22Rv1 (cell line): ENCODE measurements around the gene PTCH1.

Experiments used
- H3K27ac ChIP-seq: fragments of 450-650 bp; 2 replicates; pipeline ENCODE4 v1.5.1; 2017
- ZFX ChIP-seq: fragments of 450-650 bp; IDR thresholded peaks from 2 replicates; pipeline ENCODE4 v1.6.1; 2017; ENCODE audit warnings: antibody characterized with exemption, borderline replicate concordance
- TF ChIP-seq, protein P1 (sequence below): fragments of 450-650 bp; IDR thresholded peaks from 2 replicates; pipeline ENCODE4 v1.5.1; 2017; ENCODE audit warnings: mild to moderate bottlenecking

Gene PTCH1

DNA sequence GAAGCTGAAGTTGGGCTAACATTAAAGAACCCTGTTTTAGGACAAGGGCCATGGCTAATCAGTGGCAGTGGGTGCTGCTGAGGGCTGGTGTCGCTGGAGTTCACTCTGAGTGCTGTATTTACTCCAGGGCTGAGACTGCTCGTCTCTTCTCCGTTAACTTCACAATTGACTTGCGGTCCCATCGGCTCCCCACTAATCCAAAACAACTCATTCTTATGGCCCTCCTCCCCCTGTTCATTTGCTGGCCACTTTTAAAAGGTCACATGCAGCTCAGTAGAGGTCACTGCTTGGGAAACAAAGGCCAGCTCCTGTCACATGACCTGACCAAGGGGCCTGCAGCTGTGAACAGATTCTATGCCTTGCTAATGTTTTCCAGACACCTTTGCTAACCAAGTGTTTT is 38.4 kb downstream of the PTCH1 start:
- TF ChIP-seq ZFX = no peak
- TF ChIP-seq, protein P1, sequence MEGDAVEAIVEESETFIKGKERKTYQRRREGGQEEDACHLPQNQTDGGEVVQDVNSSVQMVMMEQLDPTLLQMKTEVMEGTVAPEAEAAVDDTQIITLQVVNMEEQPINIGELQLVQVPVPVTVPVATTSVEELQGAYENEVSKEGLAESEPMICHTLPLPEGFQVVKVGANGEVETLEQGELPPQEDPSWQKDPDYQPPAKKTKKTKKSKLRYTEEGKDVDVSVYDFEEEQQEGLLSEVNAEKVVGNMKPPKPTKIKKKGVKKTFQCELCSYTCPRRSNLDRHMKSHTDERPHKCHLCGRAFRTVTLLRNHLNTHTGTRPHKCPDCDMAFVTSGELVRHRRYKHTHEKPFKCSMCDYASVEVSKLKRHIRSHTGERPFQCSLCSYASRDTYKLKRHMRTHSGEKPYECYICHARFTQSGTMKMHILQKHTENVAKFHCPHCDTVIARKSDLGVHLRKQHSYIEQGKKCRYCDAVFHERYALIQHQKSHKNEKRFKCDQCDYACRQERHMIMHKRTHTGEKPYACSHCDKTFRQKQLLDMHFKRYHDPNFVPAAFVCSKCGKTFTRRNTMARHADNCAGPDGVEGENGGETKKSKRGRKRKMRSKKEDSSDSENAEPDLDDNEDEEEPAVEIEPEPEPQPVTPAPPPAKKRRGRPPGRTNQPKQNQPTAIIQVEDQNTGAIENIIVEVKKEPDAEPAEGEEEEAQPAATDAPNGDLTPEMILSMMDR = no peak
- no peak overlapping the region for H3K27ac ChIP-seq

DNA sequence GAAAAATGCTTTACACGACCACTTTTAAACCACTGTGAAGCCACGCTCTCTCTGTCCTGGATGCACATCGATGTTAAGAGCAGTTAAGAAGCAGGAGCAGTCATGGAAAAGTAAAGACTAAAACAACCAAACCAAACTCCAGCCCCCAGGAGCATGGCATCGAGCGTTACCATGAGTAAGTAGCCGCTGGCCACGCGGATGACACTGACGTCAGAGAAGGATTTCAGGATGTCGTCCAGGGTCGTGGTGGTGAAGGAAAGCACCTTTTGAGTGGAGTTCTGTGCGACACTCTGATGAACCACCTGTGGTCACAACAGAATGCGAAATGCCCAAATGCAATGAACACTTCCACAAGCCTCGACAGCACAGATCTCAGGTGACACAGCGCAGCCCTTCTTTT is 38.9 kb downstream of the PTCH1 start:
- TF ChIP-seq ZFX = no peak
- TF ChIP-seq, protein P1 = no peak
- H3K27ac ChIP-seq = no peak overlapping the region

DNA sequence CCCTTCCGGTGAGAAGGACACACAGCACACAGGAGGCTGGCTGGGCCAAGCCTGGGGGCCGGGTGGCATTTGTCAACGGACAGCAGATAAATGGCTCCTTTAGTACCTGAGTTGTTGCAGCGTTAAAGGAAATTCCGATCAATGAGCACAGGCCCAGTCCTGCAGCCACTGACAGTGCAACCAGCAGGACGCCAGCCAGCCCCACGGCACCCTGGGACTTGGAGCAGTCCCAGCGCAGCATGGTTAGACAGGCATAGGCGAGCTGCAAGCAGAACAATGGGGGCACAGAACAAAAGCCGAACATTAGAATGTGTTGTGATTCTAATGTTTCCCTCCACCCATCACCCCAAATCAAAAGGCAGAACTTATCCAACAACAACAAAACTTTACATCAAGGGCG is 39.3 kb downstream of the PTCH1 start:
- H3K27ac ChIP-seq = no peak overlapping the region
- no peak for TF ChIP-seq ZFX
- TF ChIP-seq, protein P1 = no peak

DNA sequence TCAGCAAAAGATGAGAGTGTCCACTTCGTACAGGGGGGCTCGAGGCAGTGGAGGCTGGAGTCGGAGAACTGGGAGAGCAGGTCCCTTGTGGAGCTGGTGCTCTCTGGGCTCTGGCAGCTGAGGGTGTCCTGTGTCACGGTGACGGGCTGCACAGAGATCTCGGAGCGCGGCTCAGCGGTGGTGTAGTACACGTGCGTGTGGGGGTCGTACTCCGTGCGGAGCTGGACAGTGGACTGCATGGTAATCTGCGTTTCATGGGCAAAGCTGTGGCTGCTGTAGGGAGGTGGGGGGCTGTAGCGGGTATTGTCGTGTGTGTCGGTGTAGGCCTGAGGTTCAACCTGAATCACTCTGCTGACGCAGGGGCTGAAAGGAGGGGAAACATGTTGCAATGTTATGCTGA is 48.0 kb downstream of the PTCH1 start:
- TF ChIP-seq ZFX = no peak
- TF ChIP-seq, protein P1 = no peak
- no peak overlapping the region for H3K27ac ChIP-seq

DNA sequence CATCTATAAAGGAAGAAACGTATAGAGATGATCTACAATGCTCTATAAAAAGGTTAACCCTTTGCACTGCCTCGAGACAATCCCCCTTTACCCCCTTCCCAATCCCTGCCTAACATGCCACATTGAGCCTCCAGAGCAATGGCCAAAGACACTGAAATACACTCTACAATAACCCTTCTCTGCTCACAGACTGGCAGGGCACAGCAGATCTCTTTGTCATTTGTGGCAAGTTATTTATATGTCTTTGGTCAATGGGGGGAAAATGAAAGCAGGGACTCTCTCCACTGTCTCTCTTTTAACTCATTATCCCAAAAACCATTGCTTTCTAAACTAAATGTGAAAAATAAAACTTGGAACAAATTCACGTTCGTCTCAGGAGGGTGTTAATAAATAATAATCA is 51.7 kb downstream of the PTCH1 start:
- 0 out of 2 replicates have a peak overlapping the region, but pooled peaks have one; percentile 1 for H3K27ac ChIP-seq
- TF ChIP-seq ZFX = no peak
- TF ChIP-seq, protein P1 = no peak

DNA sequence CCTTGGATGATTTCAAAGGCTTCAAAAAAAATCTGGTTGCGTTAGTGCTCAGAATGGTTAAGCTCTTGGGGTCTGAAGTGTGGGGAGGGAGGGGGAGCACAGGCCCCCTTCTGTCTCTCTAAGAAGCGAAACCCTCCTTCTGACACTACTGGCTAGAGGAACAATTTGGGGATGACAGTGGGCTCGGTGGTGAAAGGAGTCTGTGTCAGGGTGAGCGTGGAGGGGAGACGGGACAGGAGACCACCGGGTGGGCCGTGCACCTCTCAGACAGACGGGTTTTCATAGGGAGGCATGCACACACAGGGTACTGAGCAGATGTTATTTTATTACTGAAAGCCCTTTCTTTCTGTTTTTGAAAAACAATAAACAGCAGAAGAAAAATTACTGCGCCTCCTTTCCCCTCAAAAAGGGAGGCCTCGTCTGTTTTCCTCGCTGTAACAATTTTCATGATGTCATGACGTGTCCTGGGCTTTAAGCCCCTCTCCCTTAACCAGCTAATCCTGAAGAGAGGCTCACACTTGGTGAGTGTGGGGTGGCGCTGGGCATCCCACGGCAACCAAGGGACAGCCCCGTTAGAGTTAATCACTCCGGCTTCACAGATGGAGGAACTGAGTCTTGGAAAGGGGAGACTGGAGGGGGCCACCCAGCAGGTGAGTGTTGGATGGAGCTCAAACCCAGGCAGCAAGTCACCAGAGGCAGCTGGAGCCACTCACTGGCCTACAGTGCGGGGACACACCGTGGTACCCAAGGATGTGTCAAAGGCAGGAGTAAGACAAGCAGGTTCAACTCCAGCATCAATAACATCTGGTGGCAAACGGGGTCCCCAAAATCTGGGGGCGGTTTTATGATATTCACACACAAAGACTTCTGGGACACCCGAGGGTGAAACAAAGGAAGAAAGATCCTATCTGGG is 53.4 kb downstream of the PTCH1 start:
- H3K27ac ChIP-seq = no peak overlapping the region
- TF ChIP-seq, protein P1 = no peak
- no peak for TF ChIP-seq ZFX
